ENCODE data around the gene MGAT4B. TPM values are rescaled to one million over a fixed set of nuclear protein-coding genes. Genes with fewer than 3 reads are reported as not detected.

The MGAT4B gene
- total RNA-seq, 2 experiments from 2014 or later: 52.4 to 62.8 TPM

GRCh38 chr5:179777456-179777855, 29.2 kb downstream of the MGAT4B start:
- no peak for ATAC-seq
- Mint-ChIP-seq H3K9me3 (ENCODE audit: low read depth) (no peaks in the 10 kb centered on the region), H3K4me1 (no peaks in the 10 kb centered on the region), H3K27me3 (no peaks in the 10 kb centered on the region), H3K4me3 (no peak overlapping the region), H3K36me3 (ENCODE audit: low read depth) (peaks cover 28% of the 10 kb centered on the region), H3K27ac (no peak overlapping the region)
- ChIA-PET POLR2A (interaction anchor here (0.7 kb wide), 1 partner anchor 10 kb away, joined by 3 read pairs; no protein-coding TSS in a partner anchor), CTCF (interaction anchor here (1.2 to 1.9 kb wide), 2 partner anchors 10 to 14 kb away, joined by 3 to 12 read pairs; no protein-coding TSS in a partner anchor)
- intact Hi-C loops (cut with DNase I, micrococcal nuclease): no loop called here
- no peak for DNase-seq

GRCh38 chr5:179776411-179776938, 30.2 kb downstream of the MGAT4B start:
- H3K36me3 Mint-ChIP-seq (ENCODE audit: low read depth): peaks cover 32% of the 10 kb centered on the region
- DNase-seq (no peak), ATAC-seq (no peak)
- no peak overlapping the region for H3K27ac Mint-ChIP-seq
- POLR2A ChIA-PET: interaction anchor here (0.6 kb wide), 1 partner anchor 1813 kb away, joined by 3 read pairs; no protein-coding TSS in a partner anchor
- H3K4me3 Mint-ChIP-seq: no peak overlapping the region
- H3K4me1 Mint-ChIP-seq: no peaks in the 10 kb centered on the region
- intact Hi-C loops (cut with DNase I, micrococcal nuclease): no loop called here
- H3K9me3 Mint-ChIP-seq (ENCODE audit: low read depth): no peaks in the 10 kb centered on the region
- no peaks in the 10 kb centered on the region for H3K27me3 Mint-ChIP-seq
- CTCF ChIA-PET: interaction anchor here (1.2 to 1.9 kb wide), 2 partner anchors 9 to 13 kb away, joined by 3 to 12 read pairs; no protein-coding TSS in a partner anchor

GRCh38 chr5:179774442-179774841, 32.2 kb downstream of the MGAT4B start:
- H3K27me3 Mint-ChIP-seq: no peaks in the 10 kb centered on the region
- ATAC-seq (no peak), DNase-seq (no peak)
- ChIA-PET CTCF (interaction anchor here (0.7 to 1.4 kb wide), 2 partner anchors 11 to 613 kb away, joined by 3 to 7 read pairs; no protein-coding TSS in a partner anchor), POLR2A (no interaction called here)
- no peaks in the 10 kb centered on the region for H3K9me3 Mint-ChIP-seq (ENCODE audit: low read depth)
- H3K27ac Mint-ChIP-seq: no peak overlapping the region
- H3K36me3 Mint-ChIP-seq (ENCODE audit: low read depth): peaks cover 46% of the 10 kb centered on the region
- intact Hi-C loops (cut with DNase I, micrococcal nuclease): no loop called here
- no peaks in the 10 kb centered on the region for H3K4me1 Mint-ChIP-seq
- no peak overlapping the region for H3K4me3 Mint-ChIP-seq

GRCh38 chr5:179773686-179774040, 33.0 kb downstream of the MGAT4B start:
- Mint-ChIP-seq H3K4me3 (no peak overlapping the region), H3K9me3 (ENCODE audit: low read depth) (no peaks in the 10 kb centered on the region), H3K27me3 (no peaks in the 10 kb centered on the region), H3K27ac (no peak overlapping the region), H3K4me1 (peaks cover 4% of the 10 kb centered on the region), H3K36me3 (ENCODE audit: low read depth) (peaks cover 49% of the 10 kb centered on the region)
- no peak for ATAC-seq
- ChIA-PET CTCF (interaction anchor here (0.7 kb wide), 1 partner anchor 614 kb away, joined by 3 read pairs; no protein-coding TSS in a partner anchor), POLR2A (interaction anchor here (0.6 kb wide), 1 partner anchor 13 kb away, joined by 3 read pairs; no protein-coding TSS in a partner anchor)
- DNase-seq: no peak
- intact Hi-C loops (cut with DNase I, micrococcal nuclease): no loop called here

GRCh38 chr5:179772351-179772750, 34.3 kb downstream of the MGAT4B start:
- Mint-ChIP-seq H3K27me3 (no peaks in the 10 kb centered on the region), H3K4me3 (no peak overlapping the region), H3K4me1 (peaks cover 16% of the 10 kb centered on the region), H3K27ac (no peak overlapping the region), H3K36me3 (ENCODE audit: low read depth) (peaks cover 54% of the 10 kb centered on the region), H3K9me3 (ENCODE audit: low read depth) (no peaks in the 10 kb centered on the region)
- no peak for DNase-seq
- CTCF ChIA-PET: interaction anchor here (0.9 to 1.0 kb wide), 2 partner anchors 8 to 9 kb away, joined by 4 read pairs; no protein-coding TSS in a partner anchor
- intact Hi-C loops (cut with DNase I, micrococcal nuclease): no loop called here
- ATAC-seq: no peak
- POLR2A ChIA-PET: interaction anchor here (1.0 kb wide), 1 partner anchor 14 kb away, joined by 4 read pairs; no protein-coding TSS in a partner anchor

GRCh38 chr5:179771311-179771895, 35.3 kb downstream of the MGAT4B start:
- no peak overlapping the region for H3K27ac Mint-ChIP-seq

GRCh38 chr5:179769796-179770195, 36.9 kb downstream of the MGAT4B start:
- intact Hi-C loops (cut with DNase I, micrococcal nuclease): no loop called here
- ChIA-PET POLR2A (interaction anchor here (1.0 kb wide), 1 partner anchor 12 kb away, joined by 5 read pairs; no protein-coding TSS in a partner anchor), CTCF (interaction anchor here (0.5 kb wide), 1 partner anchor 546 kb away, joined by 3 read pairs; no protein-coding TSS in a partner anchor)
- Mint-ChIP-seq H3K36me3 (ENCODE audit: low read depth) (peaks cover 62% of the 10 kb centered on the region), H3K27me3 (no peaks in the 10 kb centered on the region), H3K4me3 (no peak overlapping the region), H3K4me1 (peaks cover 36% of the 10 kb centered on the region), H3K27ac (no peak overlapping the region), H3K9me3 (ENCODE audit: low read depth) (no peaks in the 10 kb centered on the region)
- ATAC-seq (no peak), DNase-seq (no peak)

More at GRCh38 chr5:179771311-179771895, 35.3 kb downstream of the MGAT4B start:
- Mint-ChIP-seq H3K9me3 (ENCODE audit: low read depth) (no peaks in the 10 kb centered on the region), H3K4me3 (no peak overlapping the region), H3K36me3 (ENCODE audit: low read depth) (peaks cover 57% of the 10 kb centered on the region), H3K4me1 (peaks cover 23% of the 10 kb centered on the region), H3K27me3 (no peaks in the 10 kb centered on the region)
- CTCF ChIA-PET: interaction anchor here (0.9 to 1.0 kb wide), 2 partner anchors 8 to 9 kb away, joined by 4 read pairs; no protein-coding TSS in a partner anchor
- DNase-seq (no peak), ATAC-seq (no peak)
- POLR2A ChIA-PET: interaction anchor here (1.0 kb wide), 1 partner anchor 13 kb away, joined by 4 read pairs; no protein-coding TSS in a partner anchor
- intact Hi-C loops (cut with DNase I, micrococcal nuclease): no loop called here

GRCh38 chr5:179769271-179769670, 37.4 kb downstream of the MGAT4B start:
- Mint-ChIP-seq H3K36me3 (ENCODE audit: low read depth) (peaks cover 62% of the 10 kb centered on the region), H3K27me3 (no peaks in the 10 kb centered on the region), H3K4me1 (peaks cover 36% of the 10 kb centered on the region), H3K27ac (no peak overlapping the region), H3K4me3 (no peak overlapping the region), H3K9me3 (ENCODE audit: low read depth) (no peaks in the 10 kb centered on the region)
- ChIA-PET POLR2A (interaction anchor here (0.9 to 1.0 kb wide), 3 partner anchors 12 to 219 kb away, joined by 4 to 5 read pairs (median 5); partner anchors contain the start of gene RUFY1), CTCF (interaction anchor here (0.5 to 1.7 kb wide), 4 partner anchors 28 to 546 kb away, joined by 3 to 5 read pairs (median 3); no protein-coding TSS in a partner anchor)
- ATAC-seq (no peak), DNase-seq (no peak)
- intact Hi-C loops (cut with DNase I, micrococcal nuclease): no loop called here

- peak; percentile 89 for ATAC-seq
- peaks cover 59% of the 10 kb centered on the region for H3K36me3 Mint-ChIP-seq (ENCODE audit: low read depth)
Measured at GRCh38 chr5:179768326-179769085, 38.2 kb downstream of the MGAT4B start.

GRCh38 chr5:179767496-179768100, 39.1 kb downstream of the MGAT4B start:
- H3K27ac Mint-ChIP-seq: peak overlapping the region; percentile 33
- H3K27me3 Mint-ChIP-seq: no peaks in the 10 kb centered on the region
- no peak for ATAC-seq
- ChIA-PET CTCF (interaction anchor here (0.6 to 1.8 kb wide), 6 partner anchors 10 to 206 kb away, joined by 3 to 6 read pairs (median 4); no protein-coding TSS in a partner anchor), POLR2A (interaction anchor here (0.7 to 1.3 kb wide), 2 partner anchors 30 to 35 kb away, joined by 3 to 4 read pairs; partner anchors contain the start of gene MAML1)
- H3K9me3 Mint-ChIP-seq (ENCODE audit: low read depth): no peaks in the 10 kb centered on the region
- peaks cover 50% of the 10 kb centered on the region for H3K4me1 Mint-ChIP-seq
- H3K4me3 Mint-ChIP-seq: no peak overlapping the region
- DNase-seq: no peak
- intact Hi-C loops (cut with DNase I, micrococcal nuclease): no loop called here
- peaks cover 50% of the 10 kb centered on the region for H3K36me3 Mint-ChIP-seq (ENCODE audit: low read depth)

More at GRCh38 chr5:179768326-179769085, 38.2 kb downstream of the MGAT4B start:
- Mint-ChIP-seq H3K27ac (peak overlapping the region; percentile 33), H3K27me3 (no peaks in the 10 kb centered on the region), H3K9me3 (ENCODE audit: low read depth) (no peaks in the 10 kb centered on the region), H3K4me1 (peaks cover 41% of the 10 kb centered on the region), H3K4me3 (no peak overlapping the region)
- ChIA-PET CTCF (interaction anchor here (0.6 to 1.8 kb wide), 5 partner anchors 24 to 205 kb away, joined by 3 to 5 read pairs (median 5); no protein-coding TSS in a partner anchor), POLR2A (interaction anchor here (0.6 to 1.0 kb wide), 6 partner anchors 13 to 218 kb away, joined by 3 to 5 read pairs (median 4); partner anchors contain the start of gene RUFY1)
- DNase-seq: peak; percentile 62
- intact Hi-C loops (cut with DNase I, micrococcal nuclease): no loop called here
